Measurements from ENCODE around the gene OTULIN.

- TF ChIP-seq CTCF (IDR thresholded peaks at IDR 0.05) (no peak), POLR2A (IDR thresholded peaks at IDR 0.05) (no peak)
Measured at GRCh38 chr5:14721990-14722656, 57.6 kb downstream of the OTULIN start.
